Neural progenitor cell (in vitro differentiated cells): ENCODE measurements around the gene GTF2IRD2. TPM values are rescaled to one million over a fixed set of nuclear protein-coding genes. Genes with fewer than 3 reads are reported as not detected.
"Not testable (repeated sequence)": the region's sequence is repeated elsewhere in the genome, so short reads cannot be mapped to it uniquely, and the experiment has no call there.

ENCODE experiments used
- DNase-seq: peaks from one replicate; pipeline ENCODE4 v3.0.0-alpha.2; 2016; ENCODE audit warnings: low spot score
- H2AFZ ChIP-seq: fragments of 200-600 bp; sonication (generic); replicated peaks from 2 replicates; pipeline ENCODE4 v1.6.1; 2016; ENCODE audit warnings: antibody characterized with exemption
- H3F3A ChIP-seq: fragments of 200-600 bp; sonication (generic); 2 replicates; pipeline ENCODE4 v1.6.1; 2016; ENCODE audit warnings: antibody characterized with exemption, low read depth
- H3K27ac ChIP-seq: fragments of 200-600 bp; sonication (generic); 2 replicates; pipeline ENCODE4 v1.5.1; 2016; ENCODE audit warnings: mild to moderate bottlenecking
- H3K27me3 ChIP-seq: fragments of 200-600 bp; sonication (generic); 2 replicates; pipeline ENCODE4 v1.6.1; 2016; ENCODE audit warnings: mild to moderate bottlenecking, moderate library complexity
- H3K36me3 ChIP-seq: fragments of 200-600 bp; sonication (generic); 2 replicates; pipeline ENCODE4 v1.5.1; 2016
- H3K4me1 ChIP-seq: fragments of 200-600 bp; sonication (generic); 2 replicates; pipeline ENCODE4 v1.6.1; 2016; ENCODE audit warnings: mixed run types
- H3K4me2 ChIP-seq: fragments of 200-600 bp; sonication (generic); 2 replicates; pipeline ENCODE4 v1.6.1; 2016
- H3K4me3 ChIP-seq: fragments of 200-600 bp; sonication (generic); 2 replicates; pipeline ENCODE4 v1.5.1; 2016
- H3K79me2 ChIP-seq: fragments of 200-600 bp; sonication (generic); 2 replicates; pipeline ENCODE4 v1.6.1; 2016; ENCODE audit warnings: low read depth
- H3K9ac ChIP-seq: fragments of 200-600 bp; sonication (generic); 2 replicates; pipeline ENCODE4 v1.6.1; 2016
- H3K9me3 ChIP-seq: fragments of 200-600 bp; sonication (generic); 2 replicates; pipeline ENCODE4 v1.5.1; 2016; ENCODE audit warnings: low read depth
- H4K20me1 ChIP-seq: fragments of 200-600 bp; sonication (generic); 2 replicates; pipeline ENCODE4 v1.6.1; 2016; ENCODE audit warnings: low read depth
- H3K27ac Mint-ChIP-seq: 3 replicates; pipeline ENCODE4 v1.8.0; 2021; ENCODE audit warnings: mixed read lengths
- H3K27me3 Mint-ChIP-seq: 2 replicates; pipeline ENCODE4 v1.8.0; 2022; ENCODE audit warnings: low read depth, mild to moderate bottlenecking, inconsistent platforms, moderate library complexity, mixed read lengths; ENCODE audit not compliant: insufficient read depth
- H3K36me3 Mint-ChIP-seq: 3 replicates; pipeline ENCODE4 v1.8.0; 2021; ENCODE audit warnings: mixed read lengths
- H3K4me1 Mint-ChIP-seq: 3 replicates; pipeline ENCODE4 v1.8.0; 2021; ENCODE audit warnings: mixed read lengths
- H3K4me3 Mint-ChIP-seq: 3 replicates; pipeline ENCODE4 v1.8.0; 2021; ENCODE audit warnings: mild to moderate bottlenecking, moderate library complexity, mixed read lengths
- H3K9me3 Mint-ChIP-seq: 3 replicates; pipeline ENCODE4 v1.8.0; 2020; ENCODE audit warnings: mixed read lengths
- CTCF ChIP-seq: fragments of 200-600 bp; sonication (generic); IDR thresholded peaks from 2 replicates; pipeline ENCODE4 v1.5.1; 2017; ENCODE audit warnings: antibody characterized with exemption, mild to moderate bottlenecking
- total RNA-seq: library from RNA; depleted of rRNA; stranded (reverse); fragments of >200 nt; gene quantifications from 2 replicates; pipeline ENCODE4 v1.2.3, GENCODE V29; 2015; ENCODE audit warnings: low replicate concordance

GTF2IRD2 gene
- 4.1 and 12.2 TPM in 2 replicates for total RNA-seq

- H3K36me3 ChIP-seq, H3K27me3 ChIP-seq, H3K9ac ChIP-seq, H3K36me3 Mint-ChIP-seq, H3K79me2 ChIP-seq, H3K27me3 Mint-ChIP-seq, H3K9me3 ChIP-seq, H2AFZ ChIP-seq, H4K20me1 ChIP-seq, H3F3A ChIP-seq, H3K27ac ChIP-seq, H3K4me1 Mint-ChIP-seq, H3K4me1 ChIP-seq, H3K27ac Mint-ChIP-seq, H3K9me3 Mint-ChIP-seq: not testable (repeated sequence)
- TF ChIP-seq CTCF: peak; percentile 7
- peak; percentile 44 for DNase-seq
- Histone ChIP-seq H3K4me2 (peak within 1 kb of the TSS; percentile 54), H3K4me3 (peak within 1 kb of the TSS; percentile 27)
- H3K4me3 Mint-ChIP-seq: peak within 1 kb of the TSS; percentile 72
Measured at GRCh38 chr7:74850833-74851721, at the start of gene GTF2IRD2. TSS of gene GTF2IRD2 (minus strand) at chr7:74851605. CDS start at chr7:74836378, 15,227 bp downstream.

GRCh38 chr7:74890158-74891123 lies 39.0 kb upstream of the GTF2IRD2 start:
- Histone ChIP-seq H3K4me3 (peak overlapping the region; percentile 57), H3K27ac (peak overlapping the region; percentile 90), H3K4me2 (peak overlapping the region; percentile 67)
- not testable (repeated sequence) for H3K27me3 Mint-ChIP-seq, H3K79me2 ChIP-seq, H3K36me3 Mint-ChIP-seq, H3K27ac Mint-ChIP-seq, H3K4me1 ChIP-seq, H3F3A ChIP-seq, H3K9me3 Mint-ChIP-seq, H3K27me3 ChIP-seq, H3K36me3 ChIP-seq, H3K9ac ChIP-seq, H2AFZ ChIP-seq, H3K9me3 ChIP-seq, H3K4me1 Mint-ChIP-seq, H4K20me1 ChIP-seq
- peak overlapping the region; percentile 82 for H3K4me3 Mint-ChIP-seq
- DNase-seq: peak; percentile 85

DNA sequence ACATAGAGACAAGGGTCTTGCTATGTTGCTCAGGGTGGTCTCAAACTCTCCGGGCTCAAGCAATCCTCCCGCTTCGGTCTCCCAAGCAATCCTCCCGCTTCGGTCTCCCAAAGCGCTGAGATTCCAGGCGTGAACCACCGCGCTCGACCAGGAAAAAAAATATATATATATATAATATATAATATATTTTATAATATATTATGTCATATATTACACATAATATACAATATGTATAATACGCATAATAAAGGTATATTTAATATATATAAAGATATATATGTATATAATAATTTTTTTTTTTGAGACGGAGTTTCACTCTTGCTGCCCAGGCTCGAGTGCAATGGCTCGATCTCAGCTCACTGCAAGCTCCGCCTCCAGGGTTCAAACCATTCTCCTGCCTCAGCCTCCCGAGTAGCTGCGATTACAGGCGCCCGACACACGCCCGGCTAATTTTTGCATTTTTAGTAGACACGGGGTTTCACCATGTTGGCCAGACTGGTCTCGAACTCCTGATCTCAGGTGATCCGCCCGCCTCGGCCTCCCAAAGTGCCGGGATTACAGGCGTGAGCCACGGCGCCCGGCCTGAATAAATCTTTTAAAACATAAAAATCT lies 38.2 kb upstream of the GTF2IRD2 start:
- H3F3A ChIP-seq, H3K9ac ChIP-seq, H3K4me1 Mint-ChIP-seq, H3K27me3 ChIP-seq, H3K27ac Mint-ChIP-seq, H2AFZ ChIP-seq, H3K4me1 ChIP-seq, H3K36me3 Mint-ChIP-seq, H3K27ac ChIP-seq, H3K9me3 Mint-ChIP-seq, H3K36me3 ChIP-seq, H3K27me3 Mint-ChIP-seq, H3K79me2 ChIP-seq, H4K20me1 ChIP-seq, H3K9me3 ChIP-seq, DNase-seq: not testable (repeated sequence)
- peak overlapping the region; percentile 32 for H3K4me3 ChIP-seq
- H3K4me2 ChIP-seq: peak overlapping the region; percentile 54
- peak overlapping the region; percentile 74 for H3K4me3 Mint-ChIP-seq

DNA sequence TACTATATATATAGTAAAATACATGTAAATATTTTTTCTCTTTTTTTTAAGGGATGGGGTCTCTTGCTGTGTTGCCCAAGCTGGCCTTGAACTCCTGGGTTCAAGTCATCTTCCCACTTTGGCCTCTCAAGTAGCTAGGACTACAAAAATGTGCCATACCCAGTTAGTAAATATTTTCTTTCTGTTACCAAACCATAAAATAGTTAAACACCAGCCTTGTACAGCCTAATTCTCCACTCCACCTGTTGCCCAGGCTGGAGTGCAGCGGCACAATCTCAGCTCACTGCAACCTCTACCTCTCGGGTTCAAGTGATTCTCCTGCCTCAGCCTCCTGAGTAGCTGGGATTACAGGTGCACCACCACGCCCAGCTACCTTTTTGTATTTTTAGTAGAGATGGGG lies 33.9 kb upstream of the GTF2IRD2 start:
- not testable (repeated sequence) for H3K36me3 ChIP-seq, H4K20me1 ChIP-seq, H3K4me3 ChIP-seq, H3K27ac ChIP-seq, H3K79me2 ChIP-seq, H3K9me3 Mint-ChIP-seq, H3K4me1 Mint-ChIP-seq, H2AFZ ChIP-seq, H3K36me3 Mint-ChIP-seq, H3K4me2 ChIP-seq, H3K4me1 ChIP-seq, H3K27me3 Mint-ChIP-seq, H3K27me3 ChIP-seq, H3K27ac Mint-ChIP-seq, H3F3A ChIP-seq, DNase-seq, H3K9me3 ChIP-seq, H3K9ac ChIP-seq, H3K4me3 Mint-ChIP-seq

DNA sequence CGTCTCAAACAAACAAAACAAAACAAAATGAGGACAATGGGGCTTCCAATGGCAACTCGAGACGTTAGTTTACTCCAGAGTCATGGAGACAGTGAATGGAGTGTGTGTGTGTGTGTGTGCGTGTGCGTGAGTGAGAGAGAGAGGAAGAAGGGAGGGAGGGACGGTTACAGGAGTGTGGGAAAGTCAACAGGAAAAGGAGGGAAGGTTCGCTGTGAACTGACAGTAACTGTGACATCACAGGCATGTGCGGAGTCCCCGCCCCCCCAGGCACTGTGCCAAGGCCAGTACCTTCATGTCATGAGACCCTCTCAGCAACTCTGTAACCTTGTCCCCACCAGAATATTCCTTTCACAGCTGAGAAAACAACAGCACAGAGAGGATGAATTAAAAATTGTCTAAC lies 30.7 kb upstream of the GTF2IRD2 start:
- H3K9me3 Mint-ChIP-seq: not testable (repeated sequence)

DNA sequence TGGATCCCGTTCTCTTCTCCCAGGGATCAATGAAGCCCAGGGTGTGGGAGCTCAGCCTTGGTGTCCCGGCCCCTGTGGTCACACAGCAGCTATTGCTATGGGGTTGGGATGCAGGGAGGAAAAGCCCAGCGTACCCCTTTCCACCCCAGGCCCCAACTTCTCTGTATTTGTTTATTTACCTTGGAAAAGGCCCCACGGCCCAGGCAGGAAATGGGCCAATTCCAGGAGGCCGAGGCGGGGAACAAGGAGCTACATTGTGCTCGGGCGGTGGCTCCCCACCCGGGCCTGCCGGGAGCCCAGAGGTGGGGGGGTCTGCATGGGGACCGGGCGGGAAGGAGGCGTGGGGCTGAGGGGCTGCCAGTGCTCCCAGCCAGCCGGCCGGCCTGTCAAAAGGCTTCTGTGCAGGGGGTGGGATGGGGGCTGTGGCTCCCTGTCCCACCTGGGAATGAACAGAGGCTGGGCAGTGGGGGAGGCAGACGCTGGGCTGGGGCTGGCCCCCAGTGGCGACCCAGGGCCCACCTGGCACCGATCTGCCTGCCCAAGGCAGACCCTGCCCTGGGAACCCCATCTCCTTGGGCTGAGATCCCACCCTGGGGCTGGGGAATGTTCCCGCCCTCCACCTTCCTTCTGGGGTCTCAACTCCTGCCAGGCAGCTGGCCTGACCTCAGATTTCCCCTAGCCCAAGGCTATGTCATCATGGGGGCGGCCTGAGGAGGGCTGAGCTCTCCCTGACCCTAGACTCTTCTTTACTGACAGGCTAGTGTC lies 23.5 kb upstream of the GTF2IRD2 start:
- not testable (repeated sequence) for H3K4me3 ChIP-seq, H3K27me3 ChIP-seq, H3F3A ChIP-seq, H3K79me2 ChIP-seq, H3K4me3 Mint-ChIP-seq, H3K36me3 Mint-ChIP-seq, H3K4me1 Mint-ChIP-seq, H3K9me3 ChIP-seq, H3K4me1 ChIP-seq, H4K20me1 ChIP-seq, H3K36me3 ChIP-seq, H3K9me3 Mint-ChIP-seq, H3K27ac ChIP-seq, DNase-seq, H3K4me2 ChIP-seq, H3K9ac ChIP-seq, H3K27me3 Mint-ChIP-seq, H3K27ac Mint-ChIP-seq, H2AFZ ChIP-seq

More for the DNA sequence above, 30.7 kb upstream of the GTF2IRD2 start:
- H3K27ac Mint-ChIP-seq, H3F3A ChIP-seq, H3K4me3 Mint-ChIP-seq, H3K4me1 ChIP-seq, H3K9ac ChIP-seq, H4K20me1 ChIP-seq, H3K36me3 ChIP-seq, H3K79me2 ChIP-seq, H2AFZ ChIP-seq, H3K27me3 ChIP-seq, H3K4me2 ChIP-seq, H3K27ac ChIP-seq, H3K36me3 Mint-ChIP-seq, H3K4me1 Mint-ChIP-seq, H3K9me3 ChIP-seq, DNase-seq, H3K27me3 Mint-ChIP-seq, H3K4me3 ChIP-seq: not testable (repeated sequence)
